ENCODE results near the gene FYN.

FYN gene

GRCh38 chr6:111714416-111715270 is 158.6 kb downstream of the FYN start:
- Histone ChIP-seq H3K9ac (ENCODE audit: low read length) (no peak overlapping the region), H3K27me3 (ENCODE audit: control insufficient read depth, insufficient read depth, low read length) (no peaks in the 10 kb centered on the region), H3K4me1 (ENCODE audit: control insufficient read depth, insufficient read depth, low read length) (peaks cover 18% of the 10 kb centered on the region)

GRCh38 chr6:111713811-111714210 is 159.4 kb downstream of the FYN start:
- H3K4me1 ChIP-seq (ENCODE audit: control insufficient read depth, insufficient read depth, low read length) = peaks cover 18% of the 10 kb centered on the region
- no peak overlapping the region for H3K4me3 ChIP-seq (ENCODE audit: low read length)
- H3K27me3 ChIP-seq (ENCODE audit: control insufficient read depth, insufficient read depth, low read length) = no peaks in the 10 kb centered on the region
- no peak overlapping the region for H3K9ac ChIP-seq (ENCODE audit: low read length)
- H3K36me3 ChIP-seq (ENCODE audit: control insufficient read depth, insufficient read depth, low read length) = no peaks in the 10 kb centered on the region
- no peaks in the 10 kb centered on the region for H3K9me3 ChIP-seq (ENCODE audit: control insufficient read depth, low read length)

More at GRCh38 chr6:111714416-111715270, 158.6 kb downstream of the FYN start:
- Histone ChIP-seq H3K4me3 (ENCODE audit: low read length) (no peak overlapping the region), H3K9me3 (ENCODE audit: control insufficient read depth, low read length) (no peaks in the 10 kb centered on the region), H3K36me3 (ENCODE audit: control insufficient read depth, insufficient read depth, low read length) (no peaks in the 10 kb centered on the region)

GRCh38 chr6:111713236-111713635 is 160.0 kb downstream of the FYN start:
- H3K36me3 ChIP-seq (ENCODE audit: control insufficient read depth, insufficient read depth, low read length) = no peaks in the 10 kb centered on the region
- no peaks in the 10 kb centered on the region for H3K27me3 ChIP-seq (ENCODE audit: control insufficient read depth, insufficient read depth, low read length)
- H3K4me1 ChIP-seq (ENCODE audit: control insufficient read depth, insufficient read depth, low read length) = peaks cover 18% of the 10 kb centered on the region
- no peak overlapping the region for H3K4me3 ChIP-seq (ENCODE audit: low read length)
- no peak overlapping the region for H3K9ac ChIP-seq (ENCODE audit: low read length)
- no peaks in the 10 kb centered on the region for H3K9me3 ChIP-seq (ENCODE audit: control insufficient read depth, low read length)

GRCh38 chr6:111711984-111712752 is 161.1 kb downstream of the FYN start:
- H3K4me3 ChIP-seq (ENCODE audit: low read length) = no peak overlapping the region
- H3K27me3 ChIP-seq (ENCODE audit: control insufficient read depth, insufficient read depth, low read length) = no peaks in the 10 kb centered on the region
- H3K9ac ChIP-seq (ENCODE audit: low read length) = no peak overlapping the region
- H3K36me3 ChIP-seq (ENCODE audit: control insufficient read depth, insufficient read depth, low read length) = no peaks in the 10 kb centered on the region
- no peaks in the 10 kb centered on the region for H3K9me3 ChIP-seq (ENCODE audit: control insufficient read depth, low read length)
- H3K4me1 ChIP-seq (ENCODE audit: control insufficient read depth, insufficient read depth, low read length) = peaks cover 20% of the 10 kb centered on the region

- Histone ChIP-seq H3K36me3 (ENCODE audit: control insufficient read depth, insufficient read depth, low read length) (no peaks in the 10 kb centered on the region), H3K4me3 (ENCODE audit: low read length) (no peak overlapping the region), H3K9me3 (ENCODE audit: control insufficient read depth, low read length) (no peaks in the 10 kb centered on the region), H3K27me3 (ENCODE audit: control insufficient read depth, insufficient read depth, low read length) (no peaks in the 10 kb centered on the region), H3K4me1 (ENCODE audit: control insufficient read depth, insufficient read depth, low read length) (peaks cover 22% of the 10 kb centered on the region), H3K9ac (ENCODE audit: low read length) (no peak overlapping the region)
These were observed 161.8 kb downstream of the FYN start for GRCh38 chr6:111711476-111711875.

GRCh38 chr6:111710911-111711310 is 162.3 kb downstream of the FYN start:
- Histone ChIP-seq H3K4me1 (ENCODE audit: control insufficient read depth, insufficient read depth, low read length) (peaks cover 22% of the 10 kb centered on the region), H3K9ac (ENCODE audit: low read length) (no peak overlapping the region)

GRCh38 chr6:111710439-111710838 is 162.8 kb downstream of the FYN start:
- Histone ChIP-seq H3K9ac (ENCODE audit: low read length) (no peak overlapping the region), H3K36me3 (ENCODE audit: control insufficient read depth, insufficient read depth, low read length) (no peaks in the 10 kb centered on the region), H3K27me3 (ENCODE audit: control insufficient read depth, insufficient read depth, low read length) (no peaks in the 10 kb centered on the region), H3K4me1 (ENCODE audit: control insufficient read depth, insufficient read depth, low read length) (peaks cover 22% of the 10 kb centered on the region), H3K9me3 (ENCODE audit: control insufficient read depth, low read length) (no peaks in the 10 kb centered on the region), H3K4me3 (ENCODE audit: low read length) (no peak overlapping the region)

More at GRCh38 chr6:111710911-111711310, 162.3 kb downstream of the FYN start:
- no peaks in the 10 kb centered on the region for H3K36me3 ChIP-seq (ENCODE audit: control insufficient read depth, insufficient read depth, low read length)
- no peaks in the 10 kb centered on the region for H3K27me3 ChIP-seq (ENCODE audit: control insufficient read depth, insufficient read depth, low read length)
- no peaks in the 10 kb centered on the region for H3K9me3 ChIP-seq (ENCODE audit: control insufficient read depth, low read length)
- H3K4me3 ChIP-seq (ENCODE audit: low read length) = no peak overlapping the region

- Histone ChIP-seq H3K27me3 (ENCODE audit: control insufficient read depth, insufficient read depth, low read length) (no peaks in the 10 kb centered on the region), H3K9ac (ENCODE audit: low read length) (no peak overlapping the region), H3K4me1 (ENCODE audit: control insufficient read depth, insufficient read depth, low read length) (peaks cover 22% of the 10 kb centered on the region), H3K36me3 (ENCODE audit: control insufficient read depth, insufficient read depth, low read length) (no peaks in the 10 kb centered on the region), H3K9me3 (ENCODE audit: control insufficient read depth, low read length) (no peaks in the 10 kb centered on the region), H3K4me3 (ENCODE audit: low read length) (no peak overlapping the region)
These were observed 163.4 kb downstream of the FYN start for GRCh38 chr6:111709615-111710398.

- peaks cover 22% of the 10 kb centered on the region for H3K4me1 ChIP-seq (ENCODE audit: control insufficient read depth, insufficient read depth, low read length)
- H3K9me3 ChIP-seq (ENCODE audit: control insufficient read depth, low read length) = no peaks in the 10 kb centered on the region
- no peaks in the 10 kb centered on the region for H3K36me3 ChIP-seq (ENCODE audit: control insufficient read depth, insufficient read depth, low read length)
- no peaks in the 10 kb centered on the region for H3K27me3 ChIP-seq (ENCODE audit: control insufficient read depth, insufficient read depth, low read length)
- no peak overlapping the region for H3K9ac ChIP-seq (ENCODE audit: low read length)
- H3K4me3 ChIP-seq (ENCODE audit: low read length) = no peak overlapping the region
These were observed 164.1 kb downstream of the FYN start for GRCh38 chr6:111709201-111709600.

- H3K36me3 ChIP-seq (ENCODE audit: control insufficient read depth, insufficient read depth, low read length) = no peaks in the 10 kb centered on the region
- H3K4me1 ChIP-seq (ENCODE audit: control insufficient read depth, insufficient read depth, low read length) = peaks cover 19% of the 10 kb centered on the region
- H3K9ac ChIP-seq (ENCODE audit: low read length) = no peak overlapping the region
- H3K9me3 ChIP-seq (ENCODE audit: control insufficient read depth, low read length) = no peaks in the 10 kb centered on the region
- no peaks in the 10 kb centered on the region for H3K27me3 ChIP-seq (ENCODE audit: control insufficient read depth, insufficient read depth, low read length)
- no peak overlapping the region for H3K4me3 ChIP-seq (ENCODE audit: low read length)
These were observed 165.5 kb downstream of the FYN start for GRCh38 chr6:111707773-111708172.

GRCh38 chr6:111706841-111707391 is 166.3 kb downstream of the FYN start:
- Histone ChIP-seq H3K9ac (ENCODE audit: low read length) (no peak overlapping the region), H3K27me3 (ENCODE audit: control insufficient read depth, insufficient read depth, low read length) (no peaks in the 10 kb centered on the region), H3K4me1 (ENCODE audit: control insufficient read depth, insufficient read depth, low read length) (peaks cover 11% of the 10 kb centered on the region), H3K9me3 (ENCODE audit: control insufficient read depth, low read length) (no peaks in the 10 kb centered on the region), H3K36me3 (ENCODE audit: control insufficient read depth, insufficient read depth, low read length) (no peaks in the 10 kb centered on the region), H3K4me3 (ENCODE audit: low read length) (no peak overlapping the region)

All from mucosa of stomach (tissue), 1 donor.